SIG-M5 treated with dmso at 0.1 percent for 504 hours (cell line): ENCODE measurements around the gene CST7.
"Not testable (repeated sequence)": the region's sequence is repeated elsewhere in the genome, so short reads cannot be mapped to it uniquely, and the experiment has no call there.

Experiments used
- DNase-seq: peaks from one replicate; lab custom pipeline; 2025; ENCODE audit not compliant: unreplicated experiment; lab: John Stamatoyannopoulos, UW

CST7 gene

GRCh38 chr20:24948939-24949679, at the start of gene CST7:
TSS of gene CST7 (plus strand) at chr20:24949269. CDS start at chr20:24949506, 237 bp downstream.
- peak; percentile 95 for DNase-seq

- no peak for DNase-seq
Measured at GRCh38 chr20:24906806-24907205, 42.3 kb upstream of the CST7 start.

GRCh38 chr20:24908642-24909041, 40.4 kb upstream of the CST7 start:
- DNase-seq, result no peak

GRCh38 chr20:24909086-24909780, 39.8 kb upstream of the CST7 start:
- no peak for DNase-seq

GRCh38 chr20:24909861-24910260, 39.2 kb upstream of the CST7 start:
- no peak for DNase-seq

- no peak for DNase-seq
Measured at GRCh38 chr20:24910461-24910860, 38.6 kb upstream of the CST7 start.

- DNase-seq, result no peak
Measured at GRCh38 chr20:24911461-24911860, 37.6 kb upstream of the CST7 start.

- no peak for DNase-seq
Measured at GRCh38 chr20:24912397-24913075, 36.5 kb upstream of the CST7 start.

- DNase-seq, result no peak
Measured at GRCh38 chr20:24913076-24913628, 35.9 kb upstream of the CST7 start.

- DNase-seq, result no peak
Measured at GRCh38 chr20:24914388-24915241, 34.5 kb upstream of the CST7 start.

- DNase-seq, result no peak
Measured at GRCh38 chr20:24915440-24915839, 33.6 kb upstream of the CST7 start.

- no peak for DNase-seq
Measured at GRCh38 chr20:24915892-24916291, 33.2 kb upstream of the CST7 start.

- no peak for DNase-seq
Measured at GRCh38 chr20:24916412-24916811, 32.7 kb upstream of the CST7 start.

- DNase-seq, result no peak
Measured at GRCh38 chr20:24917056-24917455, 32.0 kb upstream of the CST7 start.

- peak; percentile 68 for DNase-seq
Measured at GRCh38 chr20:24917797-24918578, 31.1 kb upstream of the CST7 start.

- no peak for DNase-seq
Measured at GRCh38 chr20:24918579-24919566, 30.2 kb upstream of the CST7 start.

- DNase-seq, result not testable (repeated sequence)
Measured at GRCh38 chr20:24919665-24920064, 29.4 kb upstream of the CST7 start.

- DNase-seq, result not testable (repeated sequence)
Measured at GRCh38 chr20:24920706-24921105, 28.4 kb upstream of the CST7 start.

GRCh38 chr20:24929259-24929658, 19.8 kb upstream of the CST7 start:
- not testable (repeated sequence) for DNase-seq
